Measurements from ENCODE around the gene PLXNB2. TPM values are rescaled to one million over a fixed set of nuclear protein-coding genes. Genes with fewer than 3 reads are reported as not detected.

The PLXNB2 gene
- total RNA-seq, 1 experiment from 2014 or later: 227 TPM

GRCh38 chr22:50314081-50314454 lies 6.6 kb upstream of the PLXNB2 start:
- peak; percentile 7; the same call in 1 of the 2 replicates for ATAC-seq
- ChIA-PET POLR2A (interaction anchor here (0.5 kb wide), 1 partner anchor 42 kb away, joined by 6 read pairs; no protein-coding TSS in a partner anchor), CTCF (no interaction called here)
- Histone ChIP-seq H3K27ac (ENCODE audit: low read length) (no peak overlapping the region), H3K36me3 (ENCODE audit: control insufficient read depth, insufficient read depth, low read length) (no peaks in the 10 kb centered on the region), H3K4me3 (ENCODE audit: low read depth in 2 of 2, low read length in 2 of 2) (no peak overlapping the region), H3K9me3 (ENCODE audit: control insufficient read depth, insufficient read depth, low read depth, low read length) (no peaks in the 10 kb centered on the region), H3K27me3 (ENCODE audit: control insufficient read depth, insufficient read depth, low read length) (no peaks in the 10 kb centered on the region), H3K4me1 (ENCODE audit: control insufficient read depth, insufficient read depth, low read length) (peaks cover 16% of the 10 kb centered on the region)
- TF ChIP-seq TCF7L2 (IDR thresholded peaks at IDR 0.05; ENCODE audit: low read depth, low read length) (no peak), REST (IDR thresholded peaks at IDR 0.05; ENCODE audit: insufficient read depth in 1 of 2, low read depth in 2 of 2, low read length in 1 of 2) (no peak), POLR2AphosphoS5 (IDR thresholded peaks at IDR 0.05; ENCODE audit: low read depth, low read length) (no peak)
- BruUV-seq (replicated peaks): no TSS peak
- in situ Hi-C loops (cut with HindIII; ENCODE audit: low pct_unique_long_range_greater_than_20kb, low sequenced_read_pairs) (no loop called here), intact Hi-C loops (cut with micrococcal nuclease; ENCODE audit: unreplicated experiment) (no loop called here)
- no peak for DNase-seq (ENCODE audit: low read depth, low spot score)

- CTCF ChIA-PET: no interaction called here
- in situ Hi-C loops (cut with HindIII; ENCODE audit: low pct_unique_long_range_greater_than_20kb, low sequenced_read_pairs): no loop called here
- BruUV-seq (replicated peaks): no TSS peak
- intact Hi-C loops (cut with micrococcal nuclease; ENCODE audit: unreplicated experiment): no loop called here
- Histone ChIP-seq H3K4me1 (ENCODE audit: control insufficient read depth, insufficient read depth, low read length) (peaks cover 21% of the 10 kb centered on the region), H3K36me3 (ENCODE audit: control insufficient read depth, insufficient read depth, low read length) (no peaks in the 10 kb centered on the region), H3K27ac (ENCODE audit: low read length) (no peak overlapping the region), H3K27me3 (ENCODE audit: control insufficient read depth, insufficient read depth, low read length) (no peaks in the 10 kb centered on the region), H3K9me3 (ENCODE audit: control insufficient read depth, insufficient read depth, low read depth, low read length) (no peaks in the 10 kb centered on the region), H3K4me3 (ENCODE audit: low read depth in 2 of 2, low read length in 2 of 2) (no peak overlapping the region)
- ATAC-seq: no peak
- DNase-seq (ENCODE audit: low read depth, low spot score): no peak
- POLR2A ChIA-PET: no interaction called here
- TF ChIP-seq CTCF (IDR thresholded peaks at IDR 0.05): no peak
- TF ChIP-seq SIN3A (IDR thresholded peaks at IDR 0.05; ENCODE audit: borderline replicate concordance, insufficient read depth, low read depth, low read length): no peak
- no peak for TF ChIP-seq TCF7L2 (IDR thresholded peaks at IDR 0.05; ENCODE audit: low read depth, low read length)
- TF ChIP-seq REST (IDR thresholded peaks at IDR 0.05; ENCODE audit: insufficient read depth in 1 of 2, low read depth in 2 of 2, low read length in 1 of 2): no peak
- TF ChIP-seq POLR2AphosphoS5 (IDR thresholded peaks at IDR 0.05; ENCODE audit: low read depth, low read length): no peak
These were observed 6.2 kb upstream of the PLXNB2 start for GRCh38 chr22:50313600-50313999.

Measured in Panc1 (cell line).